IPS-18a (cell line): ENCODE results near the gene GLCE.

Experiments
- H3K27ac ChIP-seq: one replicate; pipeline ENCODE4 v1.5.1; 2013; ENCODE audit warnings: low read length
- H3K27me3 ChIP-seq: one replicate; pipeline ENCODE4 v1.6.1; 2013; ENCODE audit warnings: mild to moderate bottlenecking, low read length; ENCODE audit not compliant: control insufficient read depth, insufficient read depth
- H3K36me3 ChIP-seq: one replicate; pipeline ENCODE4 v1.6.1; 2013; ENCODE audit warnings: low read depth, low read length; ENCODE audit not compliant: control insufficient read depth
- H3K4me1 ChIP-seq: one replicate; pipeline ENCODE4 v1.6.1; 2013; ENCODE audit warnings: low read depth, low read length; ENCODE audit not compliant: control insufficient read depth
- H3K4me3 ChIP-seq: one replicate; pipeline ENCODE4 v1.5.1; 2013; ENCODE audit warnings: low read length
- H3K9ac ChIP-seq: one replicate; pipeline ENCODE4 v1.6.1; 2013; ENCODE audit warnings: mild to moderate bottlenecking, low read length, moderate library complexity
- H3K9me3 ChIP-seq: one replicate; pipeline ENCODE4 v1.6.1; 2013; ENCODE audit warnings: low read depth, low read length; ENCODE audit not compliant: control insufficient read depth

The GLCE gene

DNA sequence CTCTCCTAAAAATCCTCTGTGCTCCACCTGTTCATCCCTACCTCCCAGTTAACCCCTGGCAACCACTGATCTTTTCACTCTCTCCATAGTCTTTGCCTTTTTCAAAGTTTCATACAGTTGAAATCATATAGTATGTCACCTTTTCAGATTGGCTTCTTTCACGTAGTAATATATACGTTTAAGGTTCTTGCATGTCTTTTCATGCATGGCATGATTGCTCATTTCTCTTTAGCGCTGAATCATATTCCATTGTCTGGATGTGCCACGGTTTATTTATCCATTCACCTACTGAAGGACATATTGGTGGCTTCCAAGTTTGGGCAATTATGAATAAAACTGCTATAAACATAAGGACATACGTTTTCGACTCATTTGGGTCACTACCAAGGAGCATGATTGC, 28.7 kb downstream of the GLCE start:
- Histone ChIP-seq H3K4me1 (peaks cover 15% of the 10 kb centered on the region), H3K27ac (no peak overlapping the region), H3K4me3 (no peak overlapping the region), H3K9me3 (no peaks in the 10 kb centered on the region), H3K27me3 (no peaks in the 10 kb centered on the region), H3K36me3 (no peaks in the 10 kb centered on the region), H3K9ac (no peak overlapping the region)

DNA sequence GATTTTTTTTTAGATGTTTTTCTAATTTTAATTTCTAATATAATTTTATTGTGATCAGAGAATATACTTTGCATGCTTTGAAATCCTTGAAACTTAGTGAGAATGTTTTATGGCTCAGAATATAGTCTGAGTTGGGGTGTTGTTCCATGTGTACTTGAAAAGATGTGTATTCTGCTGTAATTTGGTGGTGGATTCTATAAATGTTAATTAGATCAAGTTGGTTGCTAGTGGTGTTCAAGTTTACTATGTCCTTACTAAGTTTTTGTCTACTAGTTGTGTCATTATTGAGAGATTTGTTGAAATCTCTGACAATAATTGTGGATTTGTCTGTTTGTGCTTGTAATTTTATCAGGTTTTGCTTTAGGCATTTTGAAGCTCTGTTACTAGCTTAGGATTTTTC, 29.7 kb downstream of the GLCE start:
- no peak overlapping the region for H3K4me3 ChIP-seq
- no peaks in the 10 kb centered on the region for H3K27me3 ChIP-seq
- no peak overlapping the region for H3K27ac ChIP-seq
- no peaks in the 10 kb centered on the region for H3K36me3 ChIP-seq
- H3K9me3 ChIP-seq = no peaks in the 10 kb centered on the region
- no peak overlapping the region for H3K9ac ChIP-seq
- H3K4me1 ChIP-seq = peaks cover 17% of the 10 kb centered on the region

DNA sequence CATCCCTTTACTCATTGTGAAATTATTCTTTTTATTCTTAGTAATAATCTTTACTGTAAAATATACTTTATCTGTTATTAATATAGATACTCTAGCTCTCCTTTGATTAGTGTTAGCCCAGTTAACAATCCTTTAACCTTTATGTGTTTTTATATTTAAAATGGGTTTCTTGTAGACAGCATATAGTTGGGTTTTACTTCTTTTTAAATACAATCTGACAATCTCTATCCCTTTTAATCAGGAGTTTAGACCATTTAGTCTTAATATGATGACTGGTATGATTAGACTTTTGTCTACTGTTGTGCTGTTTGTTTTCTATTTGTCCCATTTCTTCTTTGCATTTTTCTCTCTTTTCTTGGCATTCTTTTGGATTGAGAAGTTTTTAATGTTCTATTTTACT, 30.1 kb downstream of the GLCE start:
- no peaks in the 10 kb centered on the region for H3K36me3 ChIP-seq

DNA sequence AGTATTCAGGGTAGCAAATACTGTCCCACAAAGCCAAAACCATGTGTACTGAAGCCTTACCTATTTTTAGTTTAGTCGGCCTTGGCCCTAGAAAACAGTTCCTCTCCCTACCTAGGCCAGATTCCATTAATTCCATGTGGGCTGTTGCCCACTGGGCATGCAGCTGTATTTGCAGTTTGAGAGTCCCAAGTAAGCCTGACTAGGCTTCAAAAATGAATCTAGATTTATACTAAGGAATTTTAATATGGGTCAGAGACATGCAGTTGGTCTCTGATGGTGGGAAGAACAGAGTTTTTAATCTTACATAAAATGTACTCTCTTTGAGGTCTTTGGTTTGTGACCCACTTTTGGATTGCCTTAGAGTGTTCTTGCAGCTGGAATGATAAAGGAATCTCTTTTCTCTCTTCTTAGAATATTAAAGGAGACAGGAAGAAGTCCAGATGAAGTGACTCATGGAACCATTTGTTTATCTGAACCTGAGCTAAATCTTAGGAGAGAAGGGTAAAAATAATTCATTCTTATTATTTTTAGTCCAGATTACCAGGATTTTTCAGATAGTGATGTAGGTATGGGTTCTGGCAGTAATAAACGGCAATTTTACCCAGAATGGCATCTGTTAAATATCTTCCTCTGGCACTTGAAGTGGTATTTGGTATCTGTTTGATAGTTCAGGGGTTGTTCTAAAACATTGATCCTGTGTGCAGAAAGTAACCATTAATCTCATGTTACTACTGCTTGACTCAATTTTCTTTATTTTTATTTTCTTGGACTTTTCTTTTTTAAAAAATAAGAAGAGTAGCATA, 33.8 kb downstream of the GLCE start:
- Histone ChIP-seq H3K4me3 (no peak overlapping the region), H3K9me3 (no peaks in the 10 kb centered on the region), H3K4me1 (peaks cover 17% of the 10 kb centered on the region), H3K36me3 (peaks cover 8% of the 10 kb centered on the region), H3K27ac (no peak overlapping the region), H3K27me3 (no peaks in the 10 kb centered on the region), H3K9ac (no peak overlapping the region)

More for the DNA sequence above, 30.1 kb downstream of the GLCE start:
- Histone ChIP-seq H3K9me3 (no peaks in the 10 kb centered on the region), H3K27ac (no peak overlapping the region), H3K9ac (no peak overlapping the region), H3K4me1 (peaks cover 17% of the 10 kb centered on the region), H3K4me3 (no peak overlapping the region), H3K27me3 (no peaks in the 10 kb centered on the region)

DNA sequence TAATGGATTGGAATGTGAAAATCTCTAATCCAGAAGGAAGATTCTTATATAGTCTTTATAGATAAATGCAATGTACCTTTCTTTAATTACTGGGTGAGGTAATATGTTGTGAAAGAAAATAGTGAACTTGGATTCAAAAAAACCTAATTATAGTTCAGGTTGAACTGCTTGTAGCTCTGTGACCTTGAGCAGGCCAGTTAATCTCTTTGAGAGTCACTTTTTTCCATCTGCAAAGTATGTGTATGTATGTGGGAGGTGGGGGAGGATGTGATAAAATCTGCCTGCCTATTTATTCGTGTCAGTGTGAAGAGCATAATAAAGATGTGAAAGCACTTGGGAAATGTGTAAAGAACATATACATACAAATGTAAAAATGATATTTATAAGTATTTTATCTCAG, 34.4 kb downstream of the GLCE start:
- Histone ChIP-seq H3K9me3 (no peaks in the 10 kb centered on the region), H3K9ac (no peak overlapping the region), H3K4me1 (peaks cover 17% of the 10 kb centered on the region), H3K27me3 (no peaks in the 10 kb centered on the region), H3K36me3 (peaks cover 8% of the 10 kb centered on the region), H3K27ac (no peak overlapping the region), H3K4me3 (no peak overlapping the region)

DNA sequence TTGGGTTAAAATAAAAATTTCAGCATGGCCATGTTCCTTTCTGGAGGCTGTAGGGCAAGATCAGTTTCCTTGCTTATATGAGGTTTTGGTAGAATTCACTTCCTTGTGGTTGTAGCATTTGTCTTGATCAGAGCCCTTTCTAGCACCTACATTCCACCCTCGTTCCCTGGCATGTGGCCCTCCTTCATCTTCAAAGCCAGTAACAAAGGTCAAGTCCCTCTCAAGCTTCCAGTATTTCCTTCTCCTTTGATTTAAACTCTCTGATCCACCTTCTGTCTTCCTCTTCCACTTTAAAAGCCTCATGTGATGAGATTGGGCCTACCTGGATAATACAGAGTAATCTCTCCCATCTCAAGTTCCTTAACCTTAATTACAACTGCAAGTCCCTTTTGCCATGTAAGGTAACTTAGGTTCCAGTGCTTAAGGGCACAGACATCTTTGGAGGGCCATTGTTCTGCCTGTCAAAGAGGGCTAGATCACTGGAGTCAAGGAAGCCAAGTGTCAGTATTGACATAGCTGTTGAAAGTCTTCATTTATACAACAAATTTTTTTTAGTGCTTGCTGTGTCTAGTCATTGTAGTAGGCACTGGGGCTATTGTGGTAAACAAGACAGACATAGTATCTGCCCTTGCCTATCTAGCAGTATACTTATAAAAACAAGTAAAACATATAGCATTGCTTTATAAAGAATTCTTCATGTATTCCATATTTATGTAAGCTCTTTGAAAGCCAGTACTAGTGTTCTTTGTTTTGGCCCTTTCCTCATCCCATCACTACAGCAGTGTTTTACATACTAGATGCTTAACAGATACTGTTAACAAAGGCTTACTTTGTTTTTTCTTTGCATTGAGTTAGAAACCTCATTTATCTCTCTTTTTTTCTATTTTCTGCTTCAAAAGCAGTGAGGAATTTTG, 40.7 kb downstream of the GLCE start:
- Histone ChIP-seq H3K9me3 (no peaks in the 10 kb centered on the region), H3K4me3 (no peak overlapping the region), H3K27me3 (no peaks in the 10 kb centered on the region), H3K27ac (no peak overlapping the region), H3K4me1 (peaks cover 16% of the 10 kb centered on the region), H3K36me3 (peaks cover 8% of the 10 kb centered on the region), H3K9ac (no peak overlapping the region)

DNA sequence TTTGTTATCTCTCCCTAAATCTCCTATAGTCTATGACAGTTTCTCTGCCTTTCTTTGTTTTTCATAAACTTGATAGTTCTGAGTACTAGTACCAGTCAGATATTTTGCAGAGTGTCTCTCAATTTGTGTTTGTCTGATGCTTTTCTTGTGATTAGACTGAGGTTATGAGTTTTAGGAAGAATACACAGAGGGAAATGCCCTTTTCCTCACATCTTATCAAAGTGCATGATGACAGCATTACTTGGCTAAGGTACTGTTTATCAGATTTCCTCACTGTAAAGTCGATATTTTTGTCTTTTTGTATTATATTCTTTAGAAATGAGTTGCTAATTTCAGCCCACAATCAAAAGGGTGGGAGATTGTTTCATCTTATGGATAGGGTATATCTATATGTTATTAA, 45.6 kb downstream of the GLCE start:
- Histone ChIP-seq H3K36me3 (no peaks in the 10 kb centered on the region), H3K4me3 (no peak overlapping the region), H3K9me3 (no peaks in the 10 kb centered on the region), H3K27ac (no peak overlapping the region), H3K4me1 (peaks cover 11% of the 10 kb centered on the region), H3K27me3 (no peaks in the 10 kb centered on the region), H3K9ac (no peak overlapping the region)

DNA sequence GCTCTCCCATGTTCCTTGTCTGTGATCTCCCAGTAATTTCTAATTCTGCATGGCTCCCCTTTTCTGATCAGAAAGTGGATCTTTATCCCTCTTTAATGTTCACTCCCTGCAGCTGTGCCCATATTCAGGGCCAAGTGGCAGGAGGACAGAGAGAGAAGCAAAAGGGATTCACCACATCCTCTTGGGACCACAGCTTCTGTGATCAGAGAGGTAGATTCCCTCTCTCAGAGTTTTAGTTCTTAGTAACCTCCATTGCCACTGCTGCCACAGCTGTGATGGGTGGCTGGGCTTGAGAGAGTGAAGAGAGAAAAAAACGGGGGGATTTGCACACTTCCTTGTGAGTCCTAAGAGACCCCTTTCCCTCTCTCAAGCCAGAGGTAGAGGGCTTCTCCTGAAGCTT, 49.2 kb downstream of the GLCE start:
- no peak overlapping the region for H3K27ac ChIP-seq
- no peak overlapping the region for H3K4me3 ChIP-seq
- no peaks in the 10 kb centered on the region for H3K27me3 ChIP-seq
- H3K4me1 ChIP-seq = no peaks in the 10 kb centered on the region
- no peaks in the 10 kb centered on the region for H3K36me3 ChIP-seq
- no peaks in the 10 kb centered on the region for H3K9me3 ChIP-seq
- H3K9ac ChIP-seq = no peak overlapping the region

DNA sequence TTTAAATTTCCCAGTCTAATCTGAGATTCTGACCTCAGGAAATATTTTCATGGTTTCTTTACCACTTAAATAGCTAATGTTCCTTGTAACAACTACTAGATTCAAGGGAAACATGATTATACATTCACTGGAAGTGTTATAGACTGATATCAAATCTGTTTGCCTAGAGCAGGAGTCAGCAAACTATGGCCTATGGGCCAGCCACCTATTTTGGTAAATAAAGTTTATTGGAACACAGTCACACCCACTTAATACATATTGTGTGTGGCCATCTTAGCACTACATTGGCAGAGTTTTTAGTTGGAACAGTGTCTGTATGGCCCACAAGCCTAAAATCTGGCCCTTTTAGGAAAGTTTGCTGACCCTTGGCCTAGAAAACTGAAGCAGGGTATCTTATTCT, 50.1 kb downstream of the GLCE start:
- H3K36me3 ChIP-seq = no peaks in the 10 kb centered on the region
- no peak overlapping the region for H3K9ac ChIP-seq
- H3K27ac ChIP-seq = no peak overlapping the region
- H3K4me3 ChIP-seq = no peak overlapping the region
- no peaks in the 10 kb centered on the region for H3K9me3 ChIP-seq
- no peaks in the 10 kb centered on the region for H3K4me1 ChIP-seq
- H3K27me3 ChIP-seq = no peaks in the 10 kb centered on the region

DNA sequence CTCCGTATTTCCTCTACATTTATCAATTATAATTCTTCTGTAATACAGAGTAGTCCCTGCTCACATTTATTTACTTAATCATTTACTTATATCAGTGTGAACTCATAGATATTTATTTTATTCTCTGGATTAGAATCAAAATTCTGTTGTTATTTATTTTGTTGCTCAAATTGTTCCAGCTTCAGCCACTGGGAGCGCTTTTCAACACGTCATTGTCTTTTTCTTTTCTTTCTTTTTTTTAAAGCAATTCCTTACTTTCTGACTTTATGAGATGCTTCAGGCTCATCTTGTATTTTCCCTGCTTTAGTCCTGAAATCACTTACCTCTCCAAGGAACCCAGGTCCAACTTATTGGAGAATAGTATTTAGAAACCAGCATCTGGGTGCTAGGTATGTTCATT, 53.4 kb downstream of the GLCE start:
- Histone ChIP-seq H3K27me3 (no peaks in the 10 kb centered on the region), H3K36me3 (no peaks in the 10 kb centered on the region), H3K9ac (no peak overlapping the region), H3K27ac (no peak overlapping the region), H3K4me3 (no peak overlapping the region), H3K9me3 (no peaks in the 10 kb centered on the region), H3K4me1 (no peaks in the 10 kb centered on the region)

DNA sequence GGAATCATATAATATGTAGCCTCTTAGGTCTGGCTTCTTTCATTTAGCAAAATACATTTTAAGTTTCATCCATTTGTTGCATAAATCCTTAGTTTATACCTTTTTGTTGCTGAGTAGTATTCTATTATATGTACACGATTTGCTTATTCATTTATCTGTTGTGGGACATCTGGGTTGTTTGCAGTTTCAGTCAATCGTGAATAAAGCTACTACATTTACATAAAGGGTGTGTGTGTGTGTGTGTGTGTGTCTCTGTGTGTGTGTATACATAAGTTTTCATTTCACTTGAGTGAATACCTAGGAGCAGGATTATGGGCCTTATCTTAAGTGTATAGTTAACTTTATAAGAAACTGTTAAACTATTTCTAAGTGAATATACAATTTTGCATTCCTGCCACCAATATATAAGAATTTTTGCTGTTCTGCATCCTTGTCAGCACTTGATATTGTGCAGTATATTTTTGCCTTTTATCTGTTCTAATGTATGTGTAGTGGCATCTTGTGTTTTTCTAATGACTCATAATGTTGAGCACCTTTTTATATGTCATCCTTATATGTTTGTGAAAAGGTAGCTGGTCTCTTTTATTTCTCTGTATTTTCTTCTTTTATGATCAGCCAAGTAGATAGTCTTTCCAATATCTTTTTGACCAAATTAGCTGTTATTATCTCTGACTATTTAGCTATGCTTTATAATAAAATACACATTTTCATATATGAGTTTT, 55.0 kb downstream of the GLCE start:
- no peak overlapping the region for H3K27ac ChIP-seq
- H3K36me3 ChIP-seq = no peaks in the 10 kb centered on the region
- no peak overlapping the region for H3K9ac ChIP-seq
- H3K4me1 ChIP-seq = no peaks in the 10 kb centered on the region
- no peak overlapping the region for H3K4me3 ChIP-seq
- no peaks in the 10 kb centered on the region for H3K9me3 ChIP-seq
- H3K27me3 ChIP-seq = no peaks in the 10 kb centered on the region
